NT2/D1 (cell line): ENCODE results near the gene RND1.

ENCODE experiments used
- SUZ12 ChIP-seq: IDR thresholded peaks from 2 replicates; pipeline ENCODE4 v1.6.1; 2011; ENCODE audit not compliant: insufficient read length, insufficient read depth; ENCODE audit errors: extremely low read depth
- YY1 ChIP-seq: IDR thresholded peaks from 2 replicates; pipeline ENCODE4 v1.6.1; 2011; ENCODE audit not compliant: insufficient read length, insufficient read depth
- ZNF274 ChIP-seq: IDR thresholded peaks from 2 replicates; pipeline ENCODE4 v1.6.1; 2011; ENCODE audit warnings: mild to moderate bottlenecking, low read depth, low read length

GRCh38 chr12:48838048-48838447, 27.6 kb downstream of the RND1 start:
- TF ChIP-seq YY1: no peak
- TF ChIP-seq ZNF274: no peak
- no peak for TF ChIP-seq SUZ12
